ENCODE results near the gene GALNT9. TPM values are rescaled to one million over a fixed set of nuclear protein-coding genes. Genes with fewer than 3 reads are reported as not detected.

Gene GALNT9
- total RNA-seq, 2 donors from 2014 or later, result 0.41 TPM; not detected in 1

GRCh38 chr12:132209619-132210222, 119.7 kb downstream of the GALNT9 start:
- Mint-ChIP-seq H3K36me3 (no peaks in the 10 kb centered on the region), H3K9me3 (peaks cover 0 to 5% of the 10 kb centered on the region in 2 donors), H3K27ac (no peak overlapping the region)
- no peak for DNase-seq (ENCODE audit: low spot score in 2 of 2)
- no peak for ATAC-seq

- no peak for ATAC-seq
- Mint-ChIP-seq H3K9me3 (peaks cover 0 to 2% of the 10 kb centered on the region in 2 donors), H3K36me3 (no peaks in the 10 kb centered on the region), H3K27ac (no peak overlapping the region)
- no peak for DNase-seq (ENCODE audit: low spot score in 2 of 2)
Measured at GRCh38 chr12:132208153-132208823, 121.1 kb downstream of the GALNT9 start.

- ATAC-seq, result no peak
- Mint-ChIP-seq H3K27ac (no peak overlapping the region), H3K9me3 (no peaks in the 10 kb centered on the region), H3K36me3 (no peaks in the 10 kb centered on the region)
- no peak for DNase-seq (ENCODE audit: low spot score in 2 of 2)
Measured at GRCh38 chr12:132207083-132207775, 122.2 kb downstream of the GALNT9 start.

- ATAC-seq, result no peak
- DNase-seq (ENCODE audit: low spot score in 2 of 2), result no peak
- no peak overlapping the region for H3K27ac Mint-ChIP-seq
- no peaks in the 10 kb centered on the region for H3K36me3 Mint-ChIP-seq
- no peaks in the 10 kb centered on the region for H3K9me3 Mint-ChIP-seq
Measured at GRCh38 chr12:132206046-132206434, 123.3 kb downstream of the GALNT9 start.

- Mint-ChIP-seq H3K36me3 (no peaks in the 10 kb centered on the region), H3K9me3 (no peaks in the 10 kb centered on the region), H3K27ac (no peak overlapping the region)
- no peak for ATAC-seq
- DNase-seq (ENCODE audit: low spot score in 2 of 2), result no peak
Measured at GRCh38 chr12:132205271-132206045, 123.9 kb downstream of the GALNT9 start.

- DNase-seq (ENCODE audit: low spot score in 2 of 2) (no peak), ATAC-seq (no peak)
- Mint-ChIP-seq H3K9me3 (no peaks in the 10 kb centered on the region), H3K36me3 (no peaks in the 10 kb centered on the region), H3K27ac (no peak overlapping the region)
Measured at GRCh38 chr12:132204793-132205270, 124.6 kb downstream of the GALNT9 start.

GRCh38 chr12:132204063-132204792, 125.2 kb downstream of the GALNT9 start:
- DNase-seq (ENCODE audit: low spot score in 2 of 2) (no peak), ATAC-seq (no peak)
- Mint-ChIP-seq H3K27ac (no peak overlapping the region), H3K9me3 (no peaks in the 10 kb centered on the region), H3K36me3 (no peaks in the 10 kb centered on the region)

- ATAC-seq (no peak), DNase-seq (ENCODE audit: low spot score in 2 of 2) (no peak)
- no peaks in the 10 kb centered on the region for H3K9me3 Mint-ChIP-seq
- no peak overlapping the region for H3K27ac Mint-ChIP-seq
- H3K36me3 Mint-ChIP-seq, result no peaks in the 10 kb centered on the region
Measured at GRCh38 chr12:132202929-132203721, 126.3 kb downstream of the GALNT9 start.

GRCh38 chr12:132201391-132202120, 127.8 kb downstream of the GALNT9 start:
- Mint-ChIP-seq H3K27ac (no peak overlapping the region), H3K36me3 (no peaks in the 10 kb centered on the region), H3K9me3 (no peaks in the 10 kb centered on the region)
- DNase-seq (ENCODE audit: low spot score in 2 of 2) (no peak), ATAC-seq (no peak)

- ATAC-seq (no peak), DNase-seq (ENCODE audit: low spot score in 2 of 2) (no peak)
- Mint-ChIP-seq H3K27ac (no peak overlapping the region), H3K36me3 (no peaks in the 10 kb centered on the region), H3K9me3 (no peaks in the 10 kb centered on the region)
Measured at GRCh38 chr12:132200800-132201199, 128.6 kb downstream of the GALNT9 start.

- DNase-seq (ENCODE audit: low spot score in 2 of 2) (no peak), ATAC-seq (no peak)
- Mint-ChIP-seq H3K36me3 (no peaks in the 10 kb centered on the region), H3K9me3 (no peaks in the 10 kb centered on the region), H3K27ac (no peak overlapping the region)
Measured at GRCh38 chr12:132199526-132200319, 129.7 kb downstream of the GALNT9 start.

GRCh38 chr12:132199101-132199500, 130.3 kb downstream of the GALNT9 start:
- no peak overlapping the region for H3K27ac Mint-ChIP-seq
- DNase-seq (ENCODE audit: low spot score in 2 of 2), result no peak
- peaks cover 2 to 3% of the 10 kb centered on the region in 2 donors for H3K9me3 Mint-ChIP-seq
- no peak for ATAC-seq
- H3K36me3 Mint-ChIP-seq, result peaks cover 2 to 4% of the 10 kb centered on the region in 2 donors

- peaks cover 7 to 12% of the 10 kb centered on the region in 2 donors for H3K9me3 Mint-ChIP-seq
- no peak for ATAC-seq
- no peak overlapping the region for H3K27ac Mint-ChIP-seq
- H3K36me3 Mint-ChIP-seq, result peaks cover 13 to 15% of the 10 kb centered on the region in 2 donors
- no peak for DNase-seq (ENCODE audit: low spot score in 2 of 2)
Measured at GRCh38 chr12:132197581-132198354, 131.6 kb downstream of the GALNT9 start.

Data from activated naive CD4-positive, alpha-beta T cell treated with anti-CD3 and anti-CD28 coated beads, Interleukin-2, amount 50 U/mL, for 72 hours (primary cell).